Thoracic aorta (tissue), 2 donors: ENCODE data around the gene C1QTNF5. TPM values are rescaled to one million over a fixed set of nuclear protein-coding genes. Genes with fewer than 3 reads are reported as not detected.
A peak's percentile ranks its signal among the peaks of the same experiment; 100 is the strongest.

ENCODE experiments used
- ATAC-seq: fragments of 150-250 bp; one replicate; pipeline ENCODE4 v1.8.0; 2017; ENCODE audit warnings: low read depth; ENCODE audit not compliant: insufficient number of reproducible peaks, low FRiP score
- DNase-seq: peaks from one replicate; pipeline ENCODE4 v3.0.0-alpha.2; 2020; ENCODE audit warnings: low spot score
- H3K27ac ChIP-seq, 2 donors: fragments of 200-600 bp; sonication (generic); 1 replicate in 1 of 2; 2 replicates in 1 of 2; pipeline ENCODE4 v1.5.1; 2016; ENCODE audit warnings: mild to moderate bottlenecking in 2 of 2, moderate library complexity in 2 of 2
- H3K27me3 ChIP-seq: fragments of 200-600 bp; sonication (generic); replicated peaks from 2 replicates; pipeline ENCODE4 v1.6.0; 2016; ENCODE audit warnings: mild to moderate bottlenecking; ENCODE audit not compliant: insufficient read depth
- H3K36me3 ChIP-seq: fragments of 200-600 bp; sonication (generic); one replicate; pipeline ENCODE4 v1.5.1; 2016
- H3K4me1 ChIP-seq, 2 donors: fragments of 200-600 bp; sonication (generic); 1 replicate in 1 of 2; 2 replicates in 1 of 2; pipeline versions ENCODE4 v1.5.1 to v1.6.0; 2016; ENCODE audit warnings: low read depth in 2 of 2, mild to moderate bottlenecking in 1 of 2; ENCODE audit not compliant: control insufficient read depth in 1 of 2
- H3K4me3 ChIP-seq: fragments of 200-600 bp; sonication (generic); 2 replicates; pipeline ENCODE4 v1.5.1; 2016; ENCODE audit warnings: mild to moderate bottlenecking
- H3K9me3 ChIP-seq: fragments of 200-600 bp; sonication (generic); 2 replicates; pipeline ENCODE4 v1.5.1; 2016
- CTCF ChIP-seq: fragments of 200-600 bp; sonication (generic); IDR thresholded peaks from one replicate; pipeline ENCODE4 v1.5.1; 2019; ENCODE audit warnings: antibody characterized with exemption
- total RNA-seq, 2 donors: library from RNA; depleted of rRNA; stranded (reverse); fragments of >200 nt; gene quantifications; one replicate each; pipeline versions ENCODE4 v1.1.0 to v1.2.3, GENCODE V29; 2016

C1QTNF5 gene
- total RNA-seq, 2 donors from 2014 or later: 53.2 to 98.2 TPM

- H3K4me1 ChIP-seq: peaks cover 12 to 33% of the 10 kb centered on the region in 2 donors
- H3K27me3 ChIP-seq: no peaks in the 10 kb centered on the region
- no peak for TF ChIP-seq CTCF
- no peak overlapping the region for H3K4me3 ChIP-seq
- H3K27ac ChIP-seq: peak overlapping the region in 1 of 2 donors; percentile 8
- no peaks in the 10 kb centered on the region for H3K36me3 ChIP-seq
- ATAC-seq (no peak), DNase-seq (no peak)
- H3K9me3 ChIP-seq: no peaks in the 10 kb centered on the region
Observed at GRCh38 chr11:119368121-119369034, 27.7 kb upstream of the C1QTNF5 start.

GRCh38 chr11:119367661-119368120, 27.0 kb upstream of the C1QTNF5 start:
- no peaks in the 10 kb centered on the region for H3K27me3 ChIP-seq
- H3K4me1 ChIP-seq: peaks cover 12 to 38% of the 10 kb centered on the region in 2 donors
- no peaks in the 10 kb centered on the region for H3K9me3 ChIP-seq
- DNase-seq (no peak), ATAC-seq (no peak)
- no peak overlapping the region for H3K4me3 ChIP-seq
- no peaks in the 10 kb centered on the region for H3K36me3 ChIP-seq
- no peak for TF ChIP-seq CTCF
- no peak overlapping the region for H3K27ac ChIP-seq

GRCh38 chr11:119366690-119367620, 26.3 kb upstream of the C1QTNF5 start:
- ATAC-seq: no peak
- Histone ChIP-seq H3K36me3 (no peaks in the 10 kb centered on the region), H3K27ac (no peak overlapping the region), H3K27me3 (no peaks in the 10 kb centered on the region), H3K9me3 (no peaks in the 10 kb centered on the region), H3K4me3 (no peak overlapping the region), H3K4me1 (peaks cover 12 to 46% of the 10 kb centered on the region in 2 donors)
- DNase-seq: no peak
- TF ChIP-seq CTCF: no peak

GRCh38 chr11:119365071-119365591, 24.4 kb upstream of the C1QTNF5 start:
- H3K27ac ChIP-seq: no peak overlapping the region
- H3K27me3 ChIP-seq: no peaks in the 10 kb centered on the region
- no peaks in the 10 kb centered on the region for H3K9me3 ChIP-seq
- TF ChIP-seq CTCF: no peak
- H3K36me3 ChIP-seq: no peaks in the 10 kb centered on the region
- H3K4me3 ChIP-seq: no peak overlapping the region
- no peak for DNase-seq
- peaks cover 15 to 50% of the 10 kb centered on the region in 2 donors for H3K4me1 ChIP-seq
- no peak for ATAC-seq
